Activated T-cell treated with anti-CD3 and anti-CD28 coated beads, Interleukin-2, amount 50 U/mL, for 72 hours (primary cell): Measurements from ENCODE around the gene GPC4. TPM values are rescaled to one million over a fixed set of nuclear protein-coding genes. Genes with fewer than 3 reads are reported as not detected.

Experiments used
- ATAC-seq, 2 donors: fragments of 150-1000 bp; cut with Tn5 transposase; replicated peaks in 1 of 2; 2 replicates each; pipeline ENCODE4 v1.10.0; 2021; ENCODE audit warnings: moderate library complexity in 2 of 2, mild to moderate bottlenecking in 1 of 2
- DNase-seq, 2 donors: peaks; one replicate each; pipeline ENCODE4 v3.0.0; 2021 to 2022; ENCODE audit warnings: mixed read lengths in 1 of 2
- H3K27ac Mint-ChIP-seq: one replicate; pipeline ENCODE4 v1.8.0; 2022; ENCODE audit warnings: mild to moderate bottlenecking, moderate library complexity, mixed read lengths
- H3K27me3 Mint-ChIP-seq: one replicate; pipeline ENCODE4 v1.8.0; 2022; ENCODE audit warnings: low read depth, mixed read lengths
- H3K36me3 Mint-ChIP-seq, 2 donors: one replicate each; pipeline ENCODE4 v1.8.0; 2022; ENCODE audit warnings: mixed read lengths in 2 of 2, mild to moderate bottlenecking in 1 of 2; ENCODE audit not compliant: insufficient read depth in 2 of 2
- H3K4me1 Mint-ChIP-seq: one replicate; pipeline ENCODE4 v1.8.0; 2022; ENCODE audit warnings: low read depth, mixed read lengths
- H3K4me3 Mint-ChIP-seq, 2 donors: one replicate each; pipeline ENCODE4 v1.8.0; 2022; ENCODE audit warnings: mild to moderate bottlenecking in 2 of 2, mixed read lengths in 2 of 2, moderate library complexity in 2 of 2
- H3K9me3 Mint-ChIP-seq, 2 donors: one replicate each; pipeline ENCODE4 v1.8.0; 2022; ENCODE audit warnings: mixed read lengths in 2 of 2
- total RNA-seq, 2 donors: library from RNA; stranded (reverse); gene quantifications; one replicate each; pipeline ENCODE4 v1.2.3, GENCODE V29; 2022

GPC4 gene
- total RNA-seq, 2 donors from 2014 or later = not detected

GRCh38 chrX:133373386-133374079 lies 41.8 kb downstream of the GPC4 start:
- DNase-seq = no peak
- H3K4me1 Mint-ChIP-seq = no peaks in the 10 kb centered on the region
- H3K36me3 Mint-ChIP-seq = no peaks in the 10 kb centered on the region
- no peak for ATAC-seq
- peaks cover 29% of the 10 kb centered on the region for H3K27me3 Mint-ChIP-seq
- H3K9me3 Mint-ChIP-seq = no peaks in the 10 kb centered on the region
- no peak overlapping the region for H3K27ac Mint-ChIP-seq
- H3K4me3 Mint-ChIP-seq = no peak overlapping the region

GRCh38 chrX:133370696-133371275 lies 44.5 kb downstream of the GPC4 start:
- Mint-ChIP-seq H3K4me1 (no peaks in the 10 kb centered on the region), H3K9me3 (no peaks in the 10 kb centered on the region)
- ATAC-seq = no peak

GRCh38 chrX:133369065-133369464 lies 46.2 kb downstream of the GPC4 start:
- H3K27ac Mint-ChIP-seq = no peak overlapping the region

More at GRCh38 chrX:133370696-133371275, 44.5 kb downstream of the GPC4 start:
- DNase-seq = no peak
- no peak overlapping the region for H3K27ac Mint-ChIP-seq
- H3K36me3 Mint-ChIP-seq = no peaks in the 10 kb centered on the region
- peaks cover 21% of the 10 kb centered on the region for H3K27me3 Mint-ChIP-seq
- H3K4me3 Mint-ChIP-seq = no peak overlapping the region

GRCh38 chrX:133366735-133367134 lies 48.6 kb downstream of the GPC4 start:
- DNase-seq (no peak), ATAC-seq (no peak)
- H3K4me3 Mint-ChIP-seq = no peak overlapping the region
- peaks cover 32% of the 10 kb centered on the region for H3K27me3 Mint-ChIP-seq
- no peak overlapping the region for H3K27ac Mint-ChIP-seq
- no peaks in the 10 kb centered on the region for H3K4me1 Mint-ChIP-seq
- H3K36me3 Mint-ChIP-seq = no peaks in the 10 kb centered on the region
- no peaks in the 10 kb centered on the region for H3K9me3 Mint-ChIP-seq

More at GRCh38 chrX:133369065-133369464, 46.2 kb downstream of the GPC4 start:
- H3K4me3 Mint-ChIP-seq = no peak overlapping the region
- no peaks in the 10 kb centered on the region for H3K4me1 Mint-ChIP-seq
- H3K9me3 Mint-ChIP-seq = no peaks in the 10 kb centered on the region
- ATAC-seq = no peak
- no peaks in the 10 kb centered on the region for H3K36me3 Mint-ChIP-seq
- no peak for DNase-seq
- H3K27me3 Mint-ChIP-seq = peaks cover 28% of the 10 kb centered on the region

- Mint-ChIP-seq H3K9me3 (no peaks in the 10 kb centered on the region), H3K4me3 (no peak overlapping the region), H3K27me3 (peaks cover 36% of the 10 kb centered on the region), H3K4me1 (no peaks in the 10 kb centered on the region), H3K36me3 (no peaks in the 10 kb centered on the region), H3K27ac (no peak overlapping the region)
- ATAC-seq = no peak
- no peak for DNase-seq
These were observed 49.2 kb downstream of the GPC4 start for GRCh38 chrX:133365871-133366611.

- Mint-ChIP-seq H3K36me3 (no peaks in the 10 kb centered on the region), H3K4me1 (no peaks in the 10 kb centered on the region)
- no peak for DNase-seq
These were observed 50.4 kb downstream of the GPC4 start for GRCh38 chrX:133364865-133365264.

GRCh38 chrX:133364196-133364595 lies 51.1 kb downstream of the GPC4 start:
- Mint-ChIP-seq H3K4me3 (no peak overlapping the region), H3K27ac (no peak overlapping the region)

More at GRCh38 chrX:133364865-133365264, 50.4 kb downstream of the GPC4 start:
- Mint-ChIP-seq H3K4me3 (no peak overlapping the region), H3K27me3 (peaks cover 39% of the 10 kb centered on the region), H3K9me3 (no peaks in the 10 kb centered on the region), H3K27ac (no peak overlapping the region)
- no peak for ATAC-seq

GRCh38 chrX:133362538-133362937 lies 52.8 kb downstream of the GPC4 start:
- no peak for ATAC-seq
- Mint-ChIP-seq H3K4me1 (no peaks in the 10 kb centered on the region), H3K36me3 (no peaks in the 10 kb centered on the region), H3K27me3 (peaks cover 57% of the 10 kb centered on the region), H3K9me3 (no peaks in the 10 kb centered on the region), H3K27ac (no peak overlapping the region), H3K4me3 (no peak overlapping the region)
- no peak for DNase-seq

More at GRCh38 chrX:133364196-133364595, 51.1 kb downstream of the GPC4 start:
- no peaks in the 10 kb centered on the region for H3K36me3 Mint-ChIP-seq
- H3K9me3 Mint-ChIP-seq = no peaks in the 10 kb centered on the region
- DNase-seq = no peak
- peaks cover 46% of the 10 kb centered on the region for H3K27me3 Mint-ChIP-seq
- ATAC-seq = no peak
- no peaks in the 10 kb centered on the region for H3K4me1 Mint-ChIP-seq

GRCh38 chrX:133359466-133359865 lies 55.8 kb downstream of the GPC4 start:
- no peaks in the 10 kb centered on the region for H3K9me3 Mint-ChIP-seq
- H3K27me3 Mint-ChIP-seq = peaks cover 52% of the 10 kb centered on the region
- no peaks in the 10 kb centered on the region for H3K4me1 Mint-ChIP-seq
- no peaks in the 10 kb centered on the region for H3K36me3 Mint-ChIP-seq
- H3K27ac Mint-ChIP-seq = no peak overlapping the region
- ATAC-seq = no peak
- no peak for DNase-seq
- no peak overlapping the region for H3K4me3 Mint-ChIP-seq

GRCh38 chrX:133353233-133353632 lies 62.1 kb downstream of the GPC4 start:
- DNase-seq = no peak
- H3K27me3 Mint-ChIP-seq = peaks cover 33% of the 10 kb centered on the region
- ATAC-seq = no peak
- no peaks in the 10 kb centered on the region for H3K36me3 Mint-ChIP-seq
- no peaks in the 10 kb centered on the region for H3K4me1 Mint-ChIP-seq
- no peak overlapping the region for H3K4me3 Mint-ChIP-seq
- no peak overlapping the region for H3K27ac Mint-ChIP-seq
- H3K9me3 Mint-ChIP-seq = no peaks in the 10 kb centered on the region

GRCh38 chrX:133350751-133351150 lies 64.5 kb downstream of the GPC4 start:
- no peak overlapping the region for H3K27ac Mint-ChIP-seq
- no peak for ATAC-seq
- H3K4me3 Mint-ChIP-seq = no peak overlapping the region
- no peaks in the 10 kb centered on the region for H3K36me3 Mint-ChIP-seq
- no peak for DNase-seq
- H3K4me1 Mint-ChIP-seq = no peaks in the 10 kb centered on the region
- peaks cover 35% of the 10 kb centered on the region for H3K27me3 Mint-ChIP-seq
- no peaks in the 10 kb centered on the region for H3K9me3 Mint-ChIP-seq

- H3K27me3 Mint-ChIP-seq = peaks cover 22% of the 10 kb centered on the region
- H3K4me3 Mint-ChIP-seq = no peak overlapping the region
- no peaks in the 10 kb centered on the region for H3K4me1 Mint-ChIP-seq
- no peak for DNase-seq
- no peak overlapping the region for H3K27ac Mint-ChIP-seq
- H3K36me3 Mint-ChIP-seq = no peaks in the 10 kb centered on the region
- no peak for ATAC-seq
- no peaks in the 10 kb centered on the region for H3K9me3 Mint-ChIP-seq
These were observed 69.3 kb downstream of the GPC4 start for GRCh38 chrX:133346026-133346425.

GRCh38 chrX:133339566-133339965 lies 75.7 kb downstream of the GPC4 start:
- H3K36me3 Mint-ChIP-seq = no peaks in the 10 kb centered on the region
- no peak overlapping the region for H3K27ac Mint-ChIP-seq
- no peaks in the 10 kb centered on the region for H3K4me1 Mint-ChIP-seq

More at GRCh38 chrX:133339566-133339965, 75.7 kb downstream of the GPC4 start:
- H3K27me3 Mint-ChIP-seq = peaks cover 35% of the 10 kb centered on the region
- ATAC-seq (no peak), DNase-seq (no peak)
- H3K9me3 Mint-ChIP-seq = no peaks in the 10 kb centered on the region
- no peak overlapping the region for H3K4me3 Mint-ChIP-seq
